HCT116 (cell line): ENCODE measurements around the gene PRDM11.

ENCODE experiments used
- ATF3 ChIP-seq: IDR thresholded peaks from 2 replicates; pipeline ENCODE4 v1.6.1; 2012
- CTCF ChIP-seq, 3 experiments: fragments of 200-600 bp in 1 of 3; sonication (generic) in 1 of 3; IDR thresholded peaks in 2 of 3; conservative IDR thresholded peaks in 1 of 3; 2 replicates each; pipeline ENCODE4 v1.5.1; 2012 to 2017; ENCODE audit warnings: low read depth in 2 of 3, low read length in 2 of 3, antibody characterized with exemption in 1 of 3, borderline replicate concordance in 1 of 3, control low read depth in 1 of 3, mild to moderate bottlenecking in 1 of 3, mixed read lengths in 1 of 3, mixed run types in 1 of 3, moderate library complexity in 1 of 3; ENCODE audit not compliant: insufficient read depth in 1 of 3
- EZH2 ChIP-seq: fragments of 200-600 bp; sonication (generic); IDR thresholded peaks from 2 replicates; pipeline ENCODE4 v1.6.1; 2017; ENCODE audit warnings: antibody characterized with exemption, mixed run types
- EZH2phosphoT487 ChIP-seq: fragments of 200-600 bp; IDR thresholded peaks from 2 replicates; pipeline ENCODE4 v1.6.1; 2018; ENCODE audit warnings: antibody characterized with exemption, borderline replicate concordance
- JUND ChIP-seq: IDR thresholded peaks from 2 replicates; pipeline ENCODE4 v1.6.1; 2012
- POLR2A ChIP-seq: IDR thresholded peaks from 2 replicates; pipeline ENCODE4 v1.7.0; 2011; ENCODE audit warnings: borderline replicate concordance; ENCODE audit not compliant: insufficient read depth, insufficient read length; ENCODE audit errors: extremely low read depth
- YY1 ChIP-seq: IDR thresholded peaks from 2 replicates; pipeline ENCODE4 v1.6.1; 2011; ENCODE audit warnings: low read length, low read depth, moderate library complexity, mild to moderate bottlenecking; ENCODE audit not compliant: insufficient replicate concordance; ENCODE audit errors: extremely low read depth

- TF ChIP-seq YY1 (no peak), CTCF (IDR thresholded peaks at IDR 0.05 in 2 of 3, conservative IDR thresholded peaks at IDR 0.05 in 1 of 3; ENCODE audit: borderline replicate concordance in 1 of 3, insufficient read depth in 1 of 3, low read depth in 2 of 3, low read length in 2 of 3) (no peak), ATF3 (no peak), POLR2A (no peak), JUND (no peak), EZH2phosphoT487 (no peak), EZH2 (no peak)
These were observed 48.5 kb upstream of the PRDM11 start for GRCh38 chr11:45097721-45098493.
